HepG2 (cell line): ENCODE data around the gene HABP4. TPM values are rescaled to one million over a fixed set of nuclear protein-coding genes. Genes with fewer than 3 reads are reported as not detected.

Experiments
- ATF5 ChIP-seq: sonication (generic); formaldehyde crosslinking; IDR thresholded peaks from 2 replicates; pipeline ENCODE4 v1.4.0; 2020; ENCODE audit warnings: mild to moderate bottlenecking, low read depth, missing genetic modification reagents
- GABPB1 ChIP-seq: IDR thresholded peaks from 2 replicates; pipeline ENCODE4 v1.6.1; 2016; ENCODE audit warnings: mild to moderate bottlenecking, missing genetic modification reagents, moderate library complexity, missing compliant biosample characterization
- HNF4A ChIP-seq: sonication (generic); formaldehyde crosslinking; IDR thresholded peaks from 2 replicates; pipeline ENCODE4 v1.4.0; 2020; ENCODE audit warnings: missing genetic modification reagents
- MED8 ChIP-seq: sonication (generic); formaldehyde crosslinking; IDR thresholded peaks from 2 replicates; pipeline ENCODE4 v1.8.1; 2023; ENCODE audit warnings: mild to moderate bottlenecking, missing genetic modification reagents; ENCODE audit not compliant: insufficient replicate concordance
- MLXIP ChIP-seq: sonication (generic); formaldehyde crosslinking; IDR thresholded peaks from 2 replicates; pipeline ENCODE4 v1.9.0; 2021; ENCODE audit warnings: missing genetic modification reagents, borderline replicate concordance
- NCOA5 ChIP-seq: sonication (generic); formaldehyde crosslinking; IDR thresholded peaks from 2 replicates; pipeline ENCODE4 v1.4.0; 2020; ENCODE audit warnings: missing genetic modification reagents
- NCOR1 ChIP-seq: fragments of 200-600 bp; sonication (generic); IDR thresholded peaks from 2 replicates; pipeline ENCODE4 v1.7.0; 2017; ENCODE audit warnings: antibody characterized with exemption, low read length, borderline replicate concordance
- NFKBIZ ChIP-seq: IDR thresholded peaks from 2 replicates; pipeline ENCODE4 v1.6.1; 2018; ENCODE audit warnings: missing genetic modification reagents, missing compliant biosample characterization
- NR2C2 ChIP-seq: sonication (generic); formaldehyde crosslinking; IDR thresholded peaks from 2 replicates; pipeline ENCODE4 v1.4.0; 2020; ENCODE audit warnings: missing genetic modification reagents, mild to moderate bottlenecking, moderate library complexity, borderline replicate concordance
- PAF1 ChIP-seq: IDR thresholded peaks from 2 replicates; pipeline ENCODE4 v1.6.1; 2016; ENCODE audit warnings: missing genetic modification reagents, missing compliant biosample characterization
- RAD51 ChIP-seq: fragments of 450-650 bp; IDR thresholded peaks from 2 replicates; pipeline ENCODE4 v1.6.1; 2016; ENCODE audit warnings: borderline replicate concordance
- RFX5 ChIP-seq: IDR thresholded peaks from 2 replicates; pipeline ENCODE4 v1.6.1; 2011; ENCODE audit warnings: low read depth, low read length, improper control_type of control experiment
- SCMH1 ChIP-seq: sonication (generic); formaldehyde crosslinking; IDR thresholded peaks from 2 replicates; pipeline ENCODE4 v1.9.0; 2021; ENCODE audit warnings: missing genetic modification reagents, mild to moderate bottlenecking, borderline replicate concordance
- SIX4 ChIP-seq: sonication (generic); formaldehyde crosslinking; IDR thresholded peaks from 2 replicates; pipeline ENCODE4 v1.4.0; 2020; ENCODE audit warnings: missing genetic modification reagents
- ZBTB40 ChIP-seq, 2 experiments: fragments of 450-650 bp in 1 of 2; sonication (generic) in 1 of 2; formaldehyde crosslinking in 1 of 2; IDR thresholded peaks; 2 replicates each; pipeline versions ENCODE4 v1.6.1 to v1.8.0; 2016 to 2022; ENCODE audit warnings: antibody characterized with exemption in 1 of 2, mild to moderate bottlenecking in 1 of 2, missing genetic modification reagents in 1 of 2
- ZNF337 ChIP-seq: sonication (generic); formaldehyde crosslinking; IDR thresholded peaks from 2 replicates; pipeline ENCODE4 v1.5.1; 2020; ENCODE audit warnings: missing genetic modification reagents, low read depth, mild to moderate bottlenecking, borderline replicate concordance
- polyA plus RNA-seq, 8 experiments: library from polyadenylated mRNA; depleted of rRNA in 3 of 8; stranded (reverse) in 7 of 8; unstranded in 1 of 8; fragments of >200 nt; fragmentation: Illumina TruSeq in 4 of 8; extraction: Trizol in 4 of 8; gene quantifications; 2 replicates each; pipeline versions ENCODE4 v1.2.1 to v1.2.3, GENCODE V29; 2011 to 2016; ENCODE audit warnings: low read depth in 4 of 8, missing spikeins in 1 of 8, mixed read lengths in 1 of 8; ENCODE audit not compliant: insufficient read depth in 1 of 8
- total RNA-seq, 5 experiments: library from RNA; depleted of rRNA; stranded (reverse); fragments of >200 nt; fragmentation: Illumina TruSeq; extraction: Trizol; gene quantifications; 2 replicates each; pipeline ENCODE4 v1.2.3, GENCODE V29; 2016; ENCODE audit warnings: low read depth in 1 of 5

Gene HABP4
- total and polyA plus RNA-seq, 2 of the 13 experiments (the other 11 are each of a cell fraction or from before 2014, with no cell fraction given): 14.3 to 26.6 TPM

- TF ChIP-seq ATF5: no peak; the same call in 1 of the 2 replicates
- no peak for TF ChIP-seq RAD51
- TF ChIP-seq ZBTB40 (IDR thresholded peaks at IDR 0.05): no peak
- TF ChIP-seq ZBTB40 (CRISPR knock-in tag; IDR thresholded peaks at IDR 0.05): 0 out of 2 replicates have a peak, but pooled peaks have one; percentile 39
- peak; percentile 6; the same call in 1 of the 2 replicates for TF ChIP-seq ZNF337 (CRISPR knock-in tag)
- peak; percentile 97 for TF ChIP-seq SIX4 (CRISPR knock-in tag)
- 0 out of 2 replicates have a peak, but pooled peaks have one; percentile 85 for TF ChIP-seq NFKBIZ (CRISPR knock-in tag)
- no peak for TF ChIP-seq SCMH1
- no peak for TF ChIP-seq MLXIP
- no peak for TF ChIP-seq NR2C2 (CRISPR knock-in tag)
- TF ChIP-seq PAF1 (CRISPR knock-in tag): 0 out of 2 replicates have a peak, but pooled peaks have one; percentile 66
- no peak for TF ChIP-seq NCOA5 (CRISPR knock-in tag)
- peak; percentile 98 for TF ChIP-seq HNF4A
- peak; percentile 61 for TF ChIP-seq MED8 (CRISPR knock-in tag)
- no peak; the same call in none of the 2 replicates for TF ChIP-seq GABPB1 (CRISPR knock-in tag)
- TF ChIP-seq RFX5: no peak; the same call in 1 of the 2 replicates
- peak; percentile 96 for TF ChIP-seq NCOR1
Observed at GRCh38 chr9:96491079-96491879, 41.3 kb downstream of the HABP4 start (continued).
